Stimulated activated CD8-positive, alpha-beta memory T cell treated with anti-CD3 and anti-CD28 coated beads, Interleukin-7, amount 100 ng/mL, for 48 hours (primary cell): ENCODE measurements around the gene AMY2B.
"Not testable (repeated sequence)": the region's sequence is repeated elsewhere in the genome, so short reads cannot be mapped to it uniquely, and the experiment has no call there.

ENCODE experiments used
- DNase-seq, 2 donors: peaks; one replicate each; pipeline ENCODE4 v3.0.0-alpha.2; 2020; ENCODE audit warnings: low read depth in 1 of 2; ENCODE audit errors: extremely low read depth in 1 of 2

AMY2B gene

DNA sequence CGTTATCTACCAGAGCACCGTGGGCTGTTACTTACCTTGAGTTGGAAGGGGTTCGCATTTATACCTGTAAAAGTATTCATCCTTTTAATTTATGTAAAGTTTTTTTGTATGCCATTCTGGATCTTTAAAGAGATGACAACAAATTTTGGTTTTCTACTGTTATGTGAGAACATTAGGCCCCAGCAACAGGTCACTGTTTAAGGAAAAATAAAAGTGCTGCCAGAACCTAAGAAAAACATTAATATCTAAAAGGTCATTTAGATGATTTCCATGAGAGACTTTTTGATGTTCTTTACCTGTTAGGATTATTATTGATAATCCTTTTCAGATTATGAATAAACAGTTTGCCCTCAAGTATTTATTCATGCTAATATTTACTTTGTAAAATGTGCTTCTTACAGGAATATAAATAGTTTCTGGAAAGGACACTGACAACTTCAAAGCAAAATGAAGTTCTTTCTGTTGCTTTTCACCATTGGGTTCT is 45.6 kb downstream of the AMY2B start, which contains the start of gene AMY2A:
TSS of gene AMY2A (plus strand) at position 434 of the 484 bp plus-strand sequence. CDS start at position 448, 14 bp downstream.
- DNase-seq: not testable (repeated sequence)

GRCh38 chr1:103627436-103627835 is 56.0 kb downstream of the AMY2B start:
- DNase-seq: not testable (repeated sequence)
